GM12878 (cell line): ENCODE data around the gene CNPY1. TPM values are rescaled to one million over a fixed set of nuclear protein-coding genes. Genes with fewer than 3 reads are reported as not detected.

ENCODE experiments used
- ATAC-seq: fragments of 200-7000 bp; cut with Tn5 transposase; 3 replicates; pipeline ENCODE4 v1.9.1; 2020; ENCODE audit warnings: mild to moderate bottlenecking, moderate library complexity
- BruUV-seq: library from RNA; stranded (reverse); fragments of 400-500 nt; replicated peaks from 2 replicates; lab custom pipeline; 2021; lab: Mats Ljungman, UMichigan
- CTCF ChIA-PET: fragments of 300-600 bp; sonication (Branson Sonifier 250); formaldehyde crosslinking; extraction: SDS; loops from one replicate; lab custom pipeline; 2021; ENCODE audit warnings: inconsistent platforms; lab: Yijun Ruan, JAX
- POLR2A ChIA-PET: fragments of 350-600 bp; formaldehyde crosslinking; extraction: SDS; loops from one replicate; lab custom pipeline; 2021; ENCODE audit warnings: inconsistent platforms; lab: Charles Lee
- RAD21 ChIA-PET: fragments of 300-600 bp; sonication (Branson Sonifier 250); formaldehyde crosslinking; loops from one replicate; lab custom pipeline; 2023; ENCODE audit warnings: antibody characterized with exemption; ENCODE audit not compliant: unreplicated experiment; lab: Charles Lee
- SMC1A ChIA-PET: fragments of 300-600 bp; sonication (Branson Sonifier 250); formaldehyde crosslinking; loops from one replicate; lab custom pipeline; 2023; ENCODE audit not compliant: unreplicated experiment, uncharacterized antibody; lab: Charles Lee
- DNase-seq: peaks from one replicate; pipeline ENCODE4 v3.0.0-alpha.2; 2011; ENCODE audit warnings: low read depth, low spot score
- FAIRE-seq: peaks from 3 replicates; lab custom pipeline; 2011; peaks lifted over from hg19 to GRCh38; lab: Jason Lieb, UNC
- H2AFZ ChIP-seq: 2 replicates; pipeline ENCODE4 v1.6.0; 2011; ENCODE audit warnings: low read depth, low read length, control low read depth; ENCODE audit not compliant: control insufficient read depth
- H3K27ac ChIP-seq: 2 replicates; pipeline ENCODE4 v1.5.1; 2011; ENCODE audit warnings: control low read depth; ENCODE audit not compliant: control insufficient read depth, insufficient read depth
- H3K27me3 ChIP-seq, 2 experiments: replicated peaks in 1 of 2; 2 replicates each; pipeline versions ENCODE4 v1.6.0 to v1.6.1; 2011; ENCODE audit warnings: low read length in 1 of 2; ENCODE audit not compliant: control insufficient read depth in 2 of 2, insufficient read depth in 2 of 2
- H3K36me3 ChIP-seq, 2 experiments: 2 replicates each; pipeline ENCODE4 v1.5.1; 2011; ENCODE audit warnings: low read length in 1 of 2; ENCODE audit not compliant: control insufficient read depth in 2 of 2, insufficient read depth in 2 of 2
- H3K4me1 ChIP-seq: 2 replicates; pipeline ENCODE4 v1.6.1; 2011; ENCODE audit warnings: mild to moderate bottlenecking, low read length, moderate library complexity, mixed read lengths; ENCODE audit not compliant: control insufficient read depth, insufficient read depth
- H3K4me2 ChIP-seq: 2 replicates; pipeline ENCODE4 v1.6.0; 2011; ENCODE audit warnings: control low read depth; ENCODE audit not compliant: control insufficient read depth, insufficient read depth
- H3K4me3 ChIP-seq: fragments of 200-600 bp; sonication (generic); 2 replicates; pipeline ENCODE4 v1.5.1; 2016
- H3K79me2 ChIP-seq: 2 replicates; pipeline ENCODE4 v1.6.0; 2011; ENCODE audit warnings: low read length; ENCODE audit not compliant: control insufficient read depth, insufficient read depth
- H3K9ac ChIP-seq: 2 replicates; pipeline ENCODE4 v1.8.0; 2011; ENCODE audit warnings: low read length, control low read depth, mixed read lengths; ENCODE audit not compliant: control insufficient read depth, insufficient read depth
- H3K9me3 ChIP-seq: replicated peaks from 3 replicates; pipeline ENCODE4 v1.5.1; 2011; ENCODE audit warnings: mild to moderate bottlenecking, low read length; ENCODE audit not compliant: control insufficient read depth, insufficient read depth
- H4K20me1 ChIP-seq: 2 replicates; pipeline ENCODE4 v1.6.0; 2011; ENCODE audit not compliant: control insufficient read depth, insufficient read depth
- BACH1 ChIP-seq: fragments of 450-650 bp; IDR thresholded peaks from 2 replicates; pipeline ENCODE4 v1.6.1; 2017; ENCODE audit warnings: mild to moderate bottlenecking, borderline replicate concordance
- BCL11A ChIP-seq: IDR thresholded peaks from 2 replicates; pipeline ENCODE4 v1.6.1; 2011; ENCODE audit warnings: low read depth, low read length
- BRCA1 ChIP-seq: IDR thresholded peaks from 2 replicates; pipeline ENCODE4 v1.6.1; 2011; ENCODE audit warnings: low read depth, low read length, improper control_type of control experiment
- DPF2 ChIP-seq: fragments of 450-650 bp; IDR thresholded peaks from 2 replicates; pipeline ENCODE4 v1.6.1; 2017; ENCODE audit warnings: mild to moderate bottlenecking
- ETV6 ChIP-seq, 2 experiments: fragments of 450-650 bp in 1 of 2; IDR thresholded peaks in 1 of 2; conservative IDR thresholded peaks in 1 of 2; 2 replicates each; pipeline ENCODE4 v1.6.1; 2014; ENCODE audit warnings: antibody characterized with exemption in 1 of 2, borderline replicate concordance in 1 of 2, low read depth in 1 of 2, mild to moderate bottlenecking in 1 of 2, moderate library complexity in 1 of 2
- JUND ChIP-seq: IDR thresholded peaks from 2 replicates; pipeline ENCODE4 v1.6.1; 2012; ENCODE audit warnings: low read depth, mild to moderate bottlenecking, low read length, improper control_type of control experiment, moderate library complexity
- POU2F2 ChIP-seq: IDR thresholded peaks from 3 replicates; pipeline ENCODE4 v1.6.1; 2011; ENCODE audit warnings: low read depth, mild to moderate bottlenecking, low read length, borderline replicate concordance
- SREBF1 ChIP-seq: IDR thresholded peaks from 2 replicates; pipeline ENCODE4 v1.6.1; 2012; ENCODE audit warnings: mild to moderate bottlenecking, low read length
- SREBF2 ChIP-seq: IDR thresholded peaks from 2 replicates; pipeline ENCODE4 v1.6.1; 2012; ENCODE audit warnings: mild to moderate bottlenecking, low read length
- ZNF384 ChIP-seq: IDR thresholded peaks from 2 replicates; pipeline ENCODE4 v1.6.1; 2012; ENCODE audit warnings: low read depth, mild to moderate bottlenecking, low read length, improper control_type of control experiment, borderline replicate concordance
- WGBS: methylation state at CpG from one replicate; pipeline ENCODE4 v1.1.6; 2016; ENCODE audit warnings: low lambda C conversion rate; ENCODE audit not compliant: insufficient replicate concordance, insufficient coverage; ENCODE audit errors: missing lambda C conversion rate; 5-methylcytosine and 5-hydroxymethylcytosine counted together
- in situ Hi-C: fragments of 300-500 bp; cut with MboI; formaldehyde crosslinking; loops from 9 replicates; pipeline ENCODE4 v1.14.3; 2018; ENCODE audit warnings: mixed read lengths
- intact Hi-C: fragments of 100-400 bp; cut with micrococcal nuclease; formaldehyde crosslinking; loops from one replicate; pipeline ENCODE4 v1.14.2; 2022; ENCODE audit not compliant: unreplicated experiment
- polyA plus RNA-seq, 11 experiments: library from polyadenylated mRNA; depleted of rRNA in 4 of 11; unstranded in 6 of 11; stranded (reverse) in 5 of 11; fragments of >200 nt; fragmentation: Nextera tagmentation in 4 of 11; fragmentation: Illumina TruSeq in 1 of 11; extraction: Ambion mirVana in 4 of 11; extraction: Trizol in 1 of 11; gene quantifications; 1 replicate in 1 of 11; 2 replicates in 10 of 11; pipeline versions ENCODE4 v1.2.1 to v1.2.3, GENCODE V29; 2011 to 2016; ENCODE audit warnings: inconsistent platforms in 2 of 11, missing spikeins in 2 of 11, low read depth in 1 of 11
- total RNA-seq, 4 experiments: library from RNA; depleted of rRNA in 3 of 4; stranded (reverse); fragments of >200 nt in 3 of 4; fragmentation: Illumina TruSeq in 1 of 4; extraction: Trizol in 1 of 4; gene quantifications; 2 replicates each; pipeline versions ENCODE4 v1.2.1 to v1.2.3, GENCODE V29; 2013 to 2021
- TF ChIP-seq, protein P1 (sequence below): IDR thresholded peaks from 2 replicates; pipeline ENCODE4 v1.6.1; 2012; ENCODE audit warnings: low read depth, low read length, improper control_type of control experiment

The CNPY1 gene
- total and polyA plus RNA-seq, 10 of the 15 experiments (the other 5 are each of a cell fraction or from before 2014, with no cell fraction given) = not detected

DNA sequence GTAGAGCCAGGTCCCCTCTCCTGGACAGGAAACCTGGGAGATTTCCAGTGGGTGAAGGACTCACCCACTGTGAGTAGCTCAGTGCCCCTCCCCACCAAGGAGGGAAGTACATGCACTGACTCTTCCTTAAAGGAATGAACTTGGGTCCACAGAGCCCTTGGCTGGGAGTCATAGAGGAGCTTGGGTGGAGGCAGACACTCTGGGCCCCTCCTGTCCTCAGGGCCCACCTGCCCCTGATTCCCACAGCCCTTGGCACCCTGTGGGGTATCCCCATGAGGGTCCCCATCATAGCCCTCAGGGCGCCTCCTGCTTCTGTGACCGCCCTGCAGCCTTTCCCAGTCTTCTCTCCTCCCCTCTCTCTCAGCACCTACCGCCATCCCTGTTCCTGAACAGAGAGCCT lies 84.7 kb downstream of the CNPY1 start:
- POLR2A ChIA-PET = no interaction called here
- Histone ChIP-seq H3K4me2 (no peak overlapping the region), H3K4me3 (no peak overlapping the region), H3K27ac (no peak overlapping the region), H3K9ac (no peak overlapping the region), H3K9me3 (no peaks in the 10 kb centered on the region; the same call in 2 of the 3 replicates), H3K79me2 (no peaks in the 10 kb centered on the region), H3K4me1 (no peaks in the 10 kb centered on the region), H3K36me3 (no peaks in the 10 kb centered on the region), H4K20me1 (0 out of 2 replicates have a peak, but pooled peaks cover 3% of the 10 kb centered on the region), H2AFZ (no peak overlapping the region), H3K27me3 (peaks cover 21 to 37% of the 10 kb centered on the region in 2 experiments)
- CTCF ChIA-PET = no interaction called here
- no TSS peak for BruUV-seq
- SMC1A ChIA-PET = no interaction called here
- RAD21 ChIA-PET = no interaction called here
- ATAC-seq (no peak), FAIRE-seq (no peak), DNase-seq (no peak)
- in situ Hi-C loops (no loop called here), intact Hi-C loops (no loop called here)
- TF ChIP-seq SREBF1 (no peak), ETV6 (conservative IDR thresholded peaks at IDR 0.05 in 1 of 2, IDR thresholded peaks at IDR 0.05 in 1 of 2; ENCODE audit: borderline replicate concordance in 1 of 2, low read depth in 1 of 2) (no peak), SREBF2 (no peak), JUND (no peak), BACH1 (no peak), BRCA1 (no peak), DPF2 (no peak), BCL11A (no peak), POU2F2 (no peak), ZNF384 (no peak)
- TF ChIP-seq, protein P1, sequence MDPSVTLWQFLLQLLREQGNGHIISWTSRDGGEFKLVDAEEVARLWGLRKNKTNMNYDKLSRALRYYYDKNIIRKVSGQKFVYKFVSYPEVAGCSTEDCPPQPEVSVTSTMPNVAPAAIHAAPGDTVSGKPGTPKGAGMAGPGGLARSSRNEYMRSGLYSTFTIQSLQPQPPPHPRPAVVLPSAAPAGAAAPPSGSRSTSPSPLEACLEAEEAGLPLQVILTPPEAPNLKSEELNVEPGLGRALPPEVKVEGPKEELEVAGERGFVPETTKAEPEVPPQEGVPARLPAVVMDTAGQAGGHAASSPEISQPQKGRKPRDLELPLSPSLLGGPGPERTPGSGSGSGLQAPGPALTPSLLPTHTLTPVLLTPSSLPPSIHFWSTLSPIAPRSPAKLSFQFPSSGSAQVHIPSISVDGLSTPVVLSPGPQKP = no peak
- WGBS = 10% methylated on average over 2 of the region's 3 CpGs
